Endothelial cell of umbilical vein (primary cell): Measurements from ENCODE around the gene UBE2G1.

Experiments used
- CTCF ChIP-seq, 2 donors: IDR thresholded peaks; 1 replicate in 1 of 2; 2 replicates in 1 of 2; pipeline ENCODE4 v1.5.1; 2011; ENCODE audit warnings: low read length in 2 of 2, mild to moderate bottlenecking in 2 of 2, moderate library complexity in 2 of 2, control low read depth in 1 of 2, inconsistent platforms in 1 of 2, low read depth in 1 of 2; ENCODE audit not compliant: insufficient read depth in 1 of 2; ENCODE audit errors: extremely low read depth in 1 of 2
- EZH2 ChIP-seq: IDR thresholded peaks from 2 replicates; pipeline ENCODE4 v1.6.1; 2012; ENCODE audit warnings: borderline replicate concordance, low read depth, mild to moderate bottlenecking, moderate library complexity, low read length, inconsistent platforms; ENCODE audit not compliant: severe bottlenecking
- MAX ChIP-seq: IDR thresholded peaks from 2 replicates; pipeline ENCODE4 v1.6.1; 2011; ENCODE audit not compliant: insufficient read depth, insufficient read length
- POLR2AphosphoS5 ChIP-seq: IDR thresholded peaks from 2 replicates; pipeline ENCODE4 v1.6.1; 2012; ENCODE audit warnings: low read depth, mild to moderate bottlenecking, control low read depth, low read length, moderate library complexity; ENCODE audit not compliant: insufficient read depth

GRCh38 chr17:4233668-4234258, 132.7 kb downstream of the UBE2G1 start:
- TF ChIP-seq CTCF (IDR thresholded peaks at IDR 0.05; ENCODE audit: extremely low read depth in 1 of 2, insufficient read depth in 1 of 2, low read depth in 1 of 2, low read length in 2 of 2): no peak
- TF ChIP-seq MAX: no peak
- no peak for TF ChIP-seq EZH2
- TF ChIP-seq POLR2AphosphoS5: no peak
